ENCODE results near the gene CNDP2.

- TF ChIP-seq CTCF (conservative IDR thresholded peaks at IDR 0.05) (no peak), ZFX (IDR thresholded peaks at IDR 0.05) (no peak)
These were observed 76.9 kb downstream of the CNDP2 start for GRCh38 chr18:74573053-74573452.

Measured in C4-2B (cell line).